ENCODE measurements around the gene ATG4A.

The ATG4A gene

DNA sequence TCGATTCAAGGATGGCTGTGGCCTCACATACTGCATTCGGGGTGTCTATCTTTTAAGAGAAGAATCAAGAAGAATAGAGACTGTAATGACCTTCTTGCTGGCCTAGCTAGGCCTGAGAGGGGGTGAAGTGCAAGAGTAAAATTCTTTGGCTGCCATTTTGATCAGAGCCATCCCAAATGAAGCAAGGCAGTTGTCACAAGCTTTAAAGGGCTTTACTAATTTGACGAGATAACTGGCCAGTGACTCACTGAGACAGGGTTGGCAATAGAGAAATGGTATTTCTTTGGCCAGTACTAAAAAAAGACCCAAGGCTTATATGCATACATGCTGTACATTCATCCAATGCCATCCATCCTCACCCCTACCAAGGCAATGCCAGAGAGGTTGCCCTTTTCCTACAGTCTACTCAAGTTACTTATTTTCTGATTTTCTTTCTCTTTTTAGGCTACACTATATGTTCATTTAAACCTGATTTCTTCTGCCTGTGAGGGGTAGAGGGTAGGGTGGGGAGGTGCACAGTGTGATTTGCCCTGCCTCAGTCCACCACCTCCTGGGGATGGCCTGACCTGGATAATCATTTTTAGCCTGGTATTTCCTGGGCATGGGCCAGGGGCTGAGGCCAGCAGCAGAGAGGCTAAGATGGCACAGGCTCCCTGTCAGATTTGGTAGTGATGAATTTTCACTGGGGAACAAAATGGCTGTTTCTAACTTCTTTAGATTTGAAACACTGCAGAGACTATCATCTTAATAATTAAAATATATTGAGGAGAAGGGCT, 32.2 kb downstream of the ATG4A start:
- DNase-seq: no peak

DNA sequence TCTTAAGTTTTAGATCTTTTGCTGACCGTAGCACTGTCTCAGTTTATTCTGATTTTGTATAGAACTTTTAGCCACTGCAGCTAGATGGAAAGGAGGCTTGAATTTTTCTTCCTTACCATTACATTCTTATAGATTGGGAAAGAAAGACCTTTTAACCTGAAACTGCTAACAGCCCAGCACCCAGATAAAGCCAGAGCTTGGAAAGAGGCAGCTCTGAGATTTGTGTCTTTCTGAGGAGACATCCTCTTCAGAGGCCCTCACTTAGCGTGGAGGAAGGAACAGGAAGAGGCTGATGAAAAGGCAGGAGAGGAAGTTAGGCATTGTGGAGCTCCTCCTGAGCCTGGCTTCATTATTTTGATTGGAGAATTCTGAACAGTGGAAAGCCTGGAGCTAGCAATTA, 35.1 kb downstream of the ATG4A start:
- no peak for DNase-seq

DNA sequence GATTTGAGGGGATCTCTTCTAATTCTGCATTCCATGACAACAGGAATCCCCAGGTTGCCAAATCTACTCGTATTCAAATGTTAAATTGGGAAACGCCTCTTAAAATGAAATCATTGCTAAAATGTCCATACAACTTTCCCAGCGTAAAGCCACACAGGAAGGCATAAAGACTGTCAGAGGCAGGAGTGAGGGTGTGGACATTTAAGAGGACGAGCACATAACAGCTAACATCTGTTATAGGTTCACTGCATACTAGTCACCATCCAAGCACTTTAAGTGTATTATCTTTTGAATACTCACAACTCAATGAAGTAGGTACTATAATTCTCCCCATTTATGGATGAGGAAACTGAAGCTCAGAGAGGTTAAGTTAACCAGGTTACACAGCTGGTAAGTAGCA, 35.6 kb downstream of the ATG4A start:
- DNase-seq: no peak

DNA sequence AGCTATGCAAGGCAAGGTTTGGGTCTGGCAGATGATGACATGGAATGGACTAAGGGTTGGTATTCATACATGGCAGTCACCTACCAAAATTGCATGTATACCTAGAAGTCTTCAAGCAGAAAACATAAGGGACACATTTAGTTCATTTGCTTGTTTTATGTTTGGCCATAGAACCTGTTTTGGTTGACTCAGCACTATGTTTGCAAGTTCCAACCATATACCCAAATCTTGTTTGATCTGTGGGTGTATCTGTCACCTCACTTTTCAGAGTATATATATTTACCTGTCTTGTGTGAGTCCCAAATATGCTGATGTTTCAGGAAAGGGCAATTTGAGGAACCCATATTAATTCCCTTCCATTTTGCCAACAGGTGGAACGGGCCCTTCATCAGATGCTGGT, 39.3 kb downstream of the ATG4A start:
- DNase-seq: no peak

DNA sequence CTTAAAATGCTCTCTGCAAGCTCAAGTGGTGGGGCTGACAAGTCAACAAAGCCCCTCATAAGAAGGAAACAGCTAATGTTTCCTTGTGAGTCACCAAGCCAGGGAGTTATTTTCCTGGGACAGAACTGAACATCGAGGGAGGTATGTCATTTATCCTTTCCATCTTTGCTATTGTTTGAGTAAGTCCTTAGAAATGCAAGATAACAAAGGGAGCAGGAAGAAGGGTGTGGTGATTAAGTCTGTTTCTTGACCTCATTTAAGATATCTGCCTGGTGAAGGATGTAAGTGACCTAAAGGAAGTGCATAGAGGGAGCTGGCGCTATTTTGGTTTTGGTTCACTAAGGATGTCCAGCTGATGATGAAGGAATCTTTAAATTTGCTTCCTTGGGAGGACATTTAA, 39.9 kb downstream of the ATG4A start:
- DNase-seq: no peak

DNA sequence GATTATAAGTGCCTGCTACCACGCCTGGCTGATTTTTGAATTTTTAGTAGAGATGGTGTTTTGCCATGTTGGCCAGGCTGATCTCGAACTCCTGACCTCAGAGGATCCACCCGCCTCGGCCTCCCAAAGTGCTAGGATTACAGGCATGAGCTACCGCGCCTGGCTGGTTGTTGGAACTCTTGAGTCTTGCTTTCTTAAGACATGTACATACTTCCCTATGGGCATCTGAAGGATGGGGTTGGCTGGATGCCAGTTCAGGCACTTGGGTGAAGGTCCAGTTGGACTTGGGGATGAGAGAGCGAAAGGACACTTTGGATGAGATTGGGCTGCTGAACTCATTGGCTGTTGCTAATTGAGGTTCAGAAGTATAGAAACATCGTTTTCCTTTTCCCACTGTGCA, 40.5 kb downstream of the ATG4A start:
- DNase-seq: no peak

DNA sequence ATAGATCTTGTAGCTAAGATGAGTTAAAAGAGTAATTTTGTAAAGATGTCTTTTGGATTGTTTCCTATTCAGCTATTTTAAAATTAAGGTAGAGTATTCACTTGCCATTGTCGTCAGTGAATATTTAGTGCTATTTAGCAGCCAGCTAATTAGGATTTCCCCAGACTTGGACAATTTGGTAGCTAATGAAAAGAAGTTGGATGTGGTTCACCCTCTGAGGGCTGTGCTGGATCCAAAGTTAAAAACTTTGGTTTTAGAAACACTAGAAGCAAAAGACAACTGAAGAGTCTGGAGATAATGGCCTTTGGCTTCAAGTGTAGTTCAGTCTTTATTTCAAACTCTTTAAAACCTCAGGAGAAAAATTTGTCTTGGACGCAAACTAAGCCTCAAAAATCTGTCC, 41.3 kb downstream of the ATG4A start:
- DNase-seq: no peak

DNA sequence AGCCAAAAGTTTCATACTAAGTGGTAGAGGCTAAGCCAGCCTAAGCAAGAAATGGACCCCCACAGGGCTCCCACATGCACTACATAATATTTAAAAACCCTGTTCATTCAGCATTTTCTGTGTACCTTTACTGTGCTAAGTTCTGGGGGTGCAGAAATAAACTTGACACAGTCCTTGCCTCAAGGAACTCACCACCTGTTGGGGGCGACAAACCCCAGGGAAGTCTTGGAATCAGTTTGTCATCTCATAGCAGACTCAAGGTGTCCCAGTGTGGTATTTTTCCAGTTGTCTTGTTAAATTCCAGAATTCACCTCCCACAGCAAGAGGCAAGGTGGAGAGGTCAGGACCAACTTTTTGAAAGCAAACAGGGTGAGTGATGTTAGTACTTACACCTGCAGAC, 43.1 kb downstream of the ATG4A start:
- no peak for DNase-seq

DNA sequence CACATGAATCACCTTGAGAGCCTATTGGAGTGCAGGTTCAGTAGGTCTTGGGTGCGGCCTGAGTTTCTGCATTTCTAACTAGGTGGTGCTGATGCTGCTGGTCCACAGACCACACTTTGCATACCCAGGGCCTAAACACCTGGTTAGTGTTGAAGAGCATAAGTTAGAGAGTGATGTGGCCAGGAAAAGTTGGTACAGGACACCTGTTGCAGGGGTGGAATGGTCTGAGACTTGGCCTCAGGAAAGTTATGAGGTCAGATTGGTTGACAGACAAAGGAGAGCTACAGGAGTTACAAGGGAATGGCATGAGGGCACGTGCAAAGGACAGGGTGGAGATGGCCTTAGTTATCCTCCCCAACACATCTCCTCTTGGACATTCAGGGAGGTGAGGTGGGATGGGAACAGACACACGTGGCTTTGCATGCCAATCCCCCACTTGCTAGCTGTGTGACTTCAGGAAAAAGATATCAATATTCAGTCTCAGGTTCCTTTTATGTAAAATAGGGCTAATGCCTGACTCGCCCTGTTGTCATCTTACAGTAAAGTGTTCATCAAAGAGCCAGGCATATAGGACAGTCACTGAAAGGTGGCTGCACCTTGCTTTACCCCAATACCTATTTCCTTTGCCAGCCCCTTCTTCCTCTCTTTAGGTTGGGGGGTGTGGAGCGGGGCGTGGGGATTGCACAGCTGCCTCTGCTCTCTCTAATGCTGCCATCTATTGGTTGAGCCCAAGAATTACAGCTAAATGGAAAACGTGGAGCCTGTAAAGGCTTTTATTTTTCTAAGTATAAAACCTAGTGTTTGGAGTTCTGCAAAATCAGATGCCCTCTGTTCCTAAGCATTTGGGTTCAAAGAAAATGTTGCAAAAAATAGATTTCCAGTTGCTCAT, 47.5 kb downstream of the ATG4A start:
- peak in 2 of 6 experiments; percentile 1 to 2 for DNase-seq

DNA sequence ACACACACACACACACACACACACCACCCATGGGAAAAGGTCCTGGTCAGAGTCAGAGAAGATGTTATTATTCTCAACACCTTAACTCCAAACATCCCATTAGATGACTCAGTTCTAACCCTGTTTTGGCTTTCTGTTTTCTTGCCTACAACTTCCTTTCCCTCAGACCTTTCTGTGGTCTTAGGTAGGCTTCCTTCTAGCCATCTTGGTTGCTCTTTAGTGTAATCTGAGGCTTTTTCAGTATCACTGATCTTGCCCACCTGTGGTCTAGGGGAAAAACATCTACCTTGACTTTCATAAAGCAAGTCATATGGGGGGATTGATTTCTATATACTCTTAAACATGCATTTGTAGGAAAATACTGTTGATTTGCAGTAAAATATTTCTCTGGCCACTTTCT, 56.9 kb downstream of the ATG4A start:
- DNase-seq: no peak

DNA sequence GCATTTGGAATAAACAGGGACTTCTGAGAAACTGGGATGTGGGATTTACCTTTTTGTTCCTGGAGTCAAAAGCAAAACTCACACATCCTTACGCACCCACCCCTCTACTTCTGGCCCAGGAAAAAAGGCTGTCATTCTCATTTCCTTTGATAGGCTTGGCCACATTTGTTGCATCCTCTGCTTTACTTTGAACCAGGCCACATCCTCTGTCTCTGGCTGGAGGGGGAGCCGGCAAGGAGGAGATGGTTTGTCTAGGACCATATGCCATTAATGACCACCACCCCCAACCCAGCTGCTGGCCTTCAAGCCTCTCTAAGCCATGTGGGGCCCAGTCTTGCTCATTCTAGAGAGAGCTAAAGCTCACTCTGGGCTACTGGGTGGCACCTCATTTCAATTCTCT, 64.5 kb downstream of the ATG4A start:
- DNase-seq: no peak

DNA sequence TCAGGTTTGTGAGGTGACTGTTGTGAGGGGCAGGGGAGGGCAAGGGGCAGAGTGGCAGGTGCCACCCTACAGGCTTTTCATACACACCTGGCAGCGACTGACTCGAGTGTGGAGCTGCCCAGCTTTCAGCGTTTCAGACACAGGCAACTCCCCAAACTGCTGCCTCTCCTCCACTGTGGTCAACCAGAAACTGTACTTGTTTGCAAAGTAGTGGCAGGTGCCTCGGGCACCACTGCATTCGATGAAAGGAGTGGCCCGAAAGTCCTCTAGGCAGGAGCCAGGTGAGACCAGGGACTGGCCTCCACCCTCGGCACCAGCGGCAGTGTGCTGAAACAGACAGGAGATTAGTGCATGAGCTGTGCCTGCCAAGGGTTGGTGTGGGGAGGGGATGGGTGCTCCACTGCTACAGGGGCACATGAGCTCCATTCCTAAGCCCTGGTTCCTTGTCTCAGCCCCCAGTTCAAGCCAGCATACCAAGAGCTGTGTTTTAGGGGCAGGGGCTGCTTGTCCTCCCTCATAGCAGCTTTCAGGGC, 65.4 kb downstream of the ATG4A start:
- DNase-seq: no peak

DNA sequence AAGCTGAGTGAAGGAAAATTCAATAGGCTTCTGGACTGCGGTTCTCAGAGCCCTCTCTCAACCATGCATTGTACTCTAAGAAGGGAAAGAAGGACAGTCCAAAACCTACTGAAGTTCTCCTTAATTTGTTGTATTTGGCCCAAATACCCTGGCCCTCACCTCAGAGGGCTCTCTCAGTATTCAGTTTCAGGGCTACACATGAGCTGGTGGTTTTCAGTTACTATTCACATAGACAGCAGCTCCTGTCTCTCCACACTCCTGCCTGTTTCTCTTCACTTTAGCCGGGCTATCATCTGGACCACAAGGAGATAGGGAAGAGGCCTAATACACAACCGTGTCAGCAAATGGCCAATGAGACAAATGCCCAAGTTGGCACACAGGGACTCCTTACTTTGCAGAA, 66.0 kb downstream of the ATG4A start:
- no peak for DNase-seq

DNA sequence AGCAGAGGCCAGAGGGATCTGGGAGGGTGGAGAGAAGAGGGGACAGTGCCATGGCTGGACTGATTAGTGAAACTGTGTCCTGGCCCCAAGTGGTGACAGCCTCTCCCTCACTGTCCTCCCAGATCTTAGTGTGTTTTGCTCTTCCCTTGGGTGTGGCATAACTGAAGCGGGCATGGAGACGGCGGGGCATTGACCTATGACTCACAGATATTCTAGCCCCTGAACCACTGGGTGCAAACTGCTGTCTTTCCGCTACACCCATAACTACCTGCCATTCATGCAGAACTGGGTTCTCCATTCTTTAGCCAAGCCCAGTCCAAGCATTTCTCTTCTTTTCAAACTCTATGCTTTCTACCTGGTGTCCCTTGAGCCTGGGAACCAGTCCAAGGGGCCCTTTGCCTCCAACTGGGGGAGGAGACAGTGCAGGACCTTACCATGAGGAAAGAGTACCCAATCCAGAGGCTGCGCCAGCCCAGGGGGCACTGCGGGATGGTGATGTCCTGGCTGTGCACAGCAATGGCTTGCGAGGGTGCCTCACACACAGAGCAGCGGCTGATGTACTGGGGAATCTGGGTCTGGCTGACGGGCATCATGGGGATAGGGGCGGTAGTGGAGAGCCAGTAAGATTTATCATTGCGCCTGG, 67.6 kb downstream of the ATG4A start:
- DNase-seq: no peak

DNA sequence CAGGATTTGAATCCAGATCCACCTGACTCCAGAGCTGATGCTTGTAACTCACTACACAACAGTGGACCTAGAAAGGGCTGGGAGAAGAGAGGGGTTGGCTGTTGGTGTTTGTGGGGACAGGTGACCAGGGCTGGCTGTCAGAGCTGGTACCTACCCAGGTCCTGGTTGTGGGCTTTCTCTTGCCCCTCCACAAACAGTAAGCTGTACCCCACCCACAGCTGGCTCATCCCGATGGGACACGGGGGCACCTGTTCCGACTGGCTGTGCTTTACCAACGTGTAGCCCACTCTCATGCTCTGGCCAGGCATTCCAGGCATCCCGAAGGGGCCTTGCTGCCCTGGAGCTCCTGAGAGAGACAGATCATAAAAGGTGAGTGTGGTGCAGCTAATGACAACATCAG, 68.7 kb downstream of the ATG4A start:
- no peak for DNase-seq

DNA sequence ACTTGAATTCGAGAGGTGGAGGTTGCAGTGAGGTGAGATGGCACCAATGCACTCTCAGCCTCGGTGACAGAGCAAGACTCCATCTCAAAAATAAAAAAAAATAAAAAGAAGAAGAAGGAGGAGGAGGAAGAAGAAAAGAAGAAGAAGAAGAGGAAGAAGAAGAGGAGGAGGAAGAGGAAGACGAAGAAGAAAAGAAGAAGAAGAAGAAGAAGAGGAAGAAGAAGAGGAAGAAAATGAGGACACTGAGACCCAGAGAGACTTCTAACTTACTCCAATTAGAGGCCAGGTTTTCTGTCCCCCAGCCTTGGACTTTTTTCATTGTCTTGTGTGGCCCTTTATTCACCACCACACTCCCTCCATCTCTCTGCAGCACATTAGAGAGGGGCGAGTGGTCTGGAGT, 70.7 kb downstream of the ATG4A start:
- DNase-seq: no peak

DNA sequence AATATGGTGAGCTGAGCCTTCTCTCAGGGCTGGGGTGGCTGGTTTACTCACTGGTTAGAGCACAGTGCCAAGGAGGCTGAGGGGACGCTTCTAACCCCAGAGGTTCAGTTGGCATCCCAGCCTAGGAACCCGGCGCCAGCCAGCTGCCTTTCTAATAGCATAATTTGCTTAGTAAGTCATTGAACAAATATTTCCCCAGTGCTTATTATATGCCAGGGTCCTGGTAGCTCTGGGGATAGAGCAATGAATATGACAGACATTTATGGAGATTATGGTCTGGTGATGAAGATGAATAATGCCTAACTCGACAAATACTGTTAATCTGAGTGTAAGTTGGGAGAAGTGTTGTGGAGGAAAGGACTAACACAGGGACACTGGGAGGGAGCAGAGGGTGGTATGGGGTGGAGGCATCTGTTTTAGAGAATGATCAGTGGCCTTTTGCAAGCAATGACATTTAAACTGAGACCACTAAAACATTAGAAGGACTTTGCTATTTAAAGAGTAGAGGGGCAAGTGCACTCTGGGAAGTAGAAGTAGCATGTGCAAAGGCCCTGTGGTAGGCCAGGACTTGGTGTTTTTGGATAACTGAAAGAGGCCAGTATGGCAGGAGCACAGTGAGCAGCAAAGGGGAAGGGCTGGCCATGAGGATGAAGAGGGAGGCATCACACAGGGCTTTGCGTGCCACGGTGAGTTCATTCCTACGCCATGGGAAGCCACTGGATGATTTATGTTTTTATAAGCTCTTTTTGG, 71.9 kb downstream of the ATG4A start:
- DNase-seq: no peak

DNA sequence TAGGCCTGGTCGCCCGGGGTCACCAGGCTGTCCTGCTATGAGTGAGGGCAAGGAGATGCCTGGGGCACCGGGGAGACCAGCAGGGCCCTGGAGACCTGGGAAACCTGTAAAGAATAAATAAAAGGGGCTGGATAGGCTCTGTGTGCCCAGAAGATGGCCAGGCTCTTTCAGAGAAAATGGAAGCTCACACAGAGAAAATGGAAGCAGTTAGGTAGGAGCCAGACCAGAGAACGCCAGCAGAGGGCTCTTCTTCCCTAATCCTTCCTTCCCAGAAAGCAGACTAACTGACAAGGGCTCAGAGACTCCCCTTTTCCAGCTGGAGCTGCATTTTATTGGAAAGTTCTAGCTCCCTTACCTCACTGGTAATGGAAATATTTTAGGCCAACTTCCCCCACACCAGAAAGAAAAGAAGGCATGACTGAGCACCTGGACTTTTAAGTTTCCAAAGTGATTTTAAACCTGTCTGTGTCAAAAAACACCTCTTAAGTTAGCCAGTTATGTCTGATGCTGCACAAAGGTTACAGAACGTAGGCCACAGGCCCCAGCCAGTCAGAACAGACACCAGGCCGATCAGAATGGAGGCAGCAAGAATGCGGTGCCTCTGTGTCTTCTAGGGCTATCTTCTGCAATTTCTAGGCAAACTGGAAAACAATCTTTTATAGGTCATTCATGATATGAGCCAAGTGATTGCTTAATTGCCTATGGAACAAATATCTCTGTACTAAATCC, 74.0 kb downstream of the ATG4A start:
- DNase-seq: no peak

DNA sequence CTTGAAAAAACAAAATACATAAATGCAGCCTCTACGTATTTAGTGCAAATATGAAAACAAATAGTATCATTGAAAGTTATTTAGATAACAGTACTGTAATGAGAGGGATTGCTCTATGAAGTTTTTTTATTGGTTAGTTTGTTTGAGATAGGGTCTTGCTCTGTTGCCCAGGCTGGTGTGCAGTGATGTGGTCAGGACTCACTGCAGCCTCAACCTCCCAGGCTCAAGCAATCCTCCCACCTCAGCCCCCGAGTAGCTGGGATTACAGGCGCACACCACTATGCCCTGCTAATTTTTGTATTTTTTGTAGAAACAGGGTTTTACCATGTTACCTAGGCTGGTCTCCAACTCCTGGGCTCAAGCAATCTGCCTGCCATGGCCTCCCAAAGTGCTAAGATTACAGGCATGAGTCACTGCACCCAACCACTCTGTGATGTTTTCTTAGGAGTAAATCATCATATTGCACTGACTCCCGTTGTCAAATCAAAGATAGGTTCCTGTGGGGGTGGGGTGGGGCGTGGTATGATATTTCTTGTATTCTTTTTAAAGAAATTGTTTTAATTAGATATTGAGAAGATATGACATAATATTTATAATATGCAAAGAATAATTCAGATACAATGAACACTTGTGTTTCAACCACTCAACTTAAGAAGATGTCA, 75.8 kb downstream of the ATG4A start:
- no peak for DNase-seq

DNA sequence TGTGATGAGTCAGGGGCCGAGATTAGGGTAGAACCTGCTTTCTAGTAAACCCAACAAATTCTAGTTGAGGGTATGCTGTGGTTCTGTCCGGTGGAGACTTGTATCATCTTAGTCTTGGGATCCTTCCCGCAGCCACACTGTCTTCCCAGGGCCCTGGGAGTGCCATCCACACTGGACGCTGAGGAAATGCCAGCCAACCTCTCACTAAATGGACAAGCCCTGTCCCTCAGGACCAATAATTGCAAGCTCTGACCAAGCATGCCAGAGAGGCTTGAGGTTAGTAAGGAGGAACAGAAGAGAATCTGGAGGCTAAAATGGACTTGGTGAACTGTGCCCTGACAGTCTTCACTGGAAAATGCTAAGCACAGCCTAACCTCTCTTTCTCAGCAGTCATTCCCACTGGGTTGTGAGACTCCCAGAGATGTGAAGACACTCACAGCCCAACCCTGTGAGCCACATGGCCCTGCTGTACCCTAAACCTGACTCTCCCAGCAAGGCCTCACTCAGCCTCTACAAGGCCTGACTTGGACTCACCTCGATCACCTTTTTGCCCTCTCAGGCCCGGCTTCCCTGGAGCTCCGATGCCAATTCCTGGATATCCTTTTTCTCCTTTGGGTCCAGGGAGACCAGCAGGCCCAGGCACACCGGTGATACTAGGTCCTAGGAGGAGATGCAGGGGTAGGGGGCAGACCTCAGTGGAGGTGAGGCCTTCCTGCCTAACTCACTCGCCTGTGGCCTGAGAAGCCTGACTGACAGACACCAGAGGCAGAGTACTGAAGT, 77.6 kb downstream of the ATG4A start:
- no peak for DNase-seq

DNA sequence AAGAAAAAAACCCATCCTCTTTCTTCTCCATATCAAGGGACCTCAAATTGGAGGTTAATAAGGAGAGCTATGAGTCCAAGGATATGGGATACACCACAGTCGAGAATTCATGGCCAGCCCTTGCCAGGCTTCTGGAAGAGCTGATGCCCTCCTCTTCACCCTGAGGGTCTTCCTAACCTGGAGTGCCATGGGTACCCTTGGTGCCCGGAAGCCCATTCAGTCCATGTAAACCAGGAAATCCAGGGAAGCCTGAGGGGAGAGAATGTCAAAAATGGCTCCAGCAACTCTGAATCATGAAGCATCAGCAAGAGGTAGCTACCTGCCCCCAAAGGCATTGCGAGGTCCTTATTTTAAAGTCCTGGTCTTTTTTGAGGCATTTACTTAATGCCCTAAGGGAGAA, 78.2 kb downstream of the ATG4A start:
- DNase-seq: no peak
